Fibroblast of gingiva (primary cell): Measurements from ENCODE around the gene C12orf54.
"Not testable (repeated sequence)": the region's sequence is repeated elsewhere in the genome, so short reads cannot be mapped to it uniquely, and the experiment has no call there.

Experiments
- DNase-seq: peaks from one replicate; pipeline ENCODE4 v3.0.0-alpha.2; 2011; ENCODE audit warnings: low read depth

C12orf54 gene

GRCh38 chr12:48482198-48482597, at the start of gene C12orf54:
TSS of gene C12orf54 (plus strand) at chr12:48482498. CDS start at chr12:48483297, 799 bp downstream.
- DNase-seq, result no peak

GRCh38 chr12:48434016-48434415, 48.3 kb upstream of the C12orf54 start:
- not testable (repeated sequence) for DNase-seq

GRCh38 chr12:48441069-48441468, 41.2 kb upstream of the C12orf54 start:
- no peak for DNase-seq

GRCh38 chr12:48442179-48442847, 40.0 kb upstream of the C12orf54 start:
- no peak for DNase-seq

- no peak for DNase-seq
Observed at GRCh38 chr12:48445538-48445937, 36.8 kb upstream of the C12orf54 start.

DNA sequence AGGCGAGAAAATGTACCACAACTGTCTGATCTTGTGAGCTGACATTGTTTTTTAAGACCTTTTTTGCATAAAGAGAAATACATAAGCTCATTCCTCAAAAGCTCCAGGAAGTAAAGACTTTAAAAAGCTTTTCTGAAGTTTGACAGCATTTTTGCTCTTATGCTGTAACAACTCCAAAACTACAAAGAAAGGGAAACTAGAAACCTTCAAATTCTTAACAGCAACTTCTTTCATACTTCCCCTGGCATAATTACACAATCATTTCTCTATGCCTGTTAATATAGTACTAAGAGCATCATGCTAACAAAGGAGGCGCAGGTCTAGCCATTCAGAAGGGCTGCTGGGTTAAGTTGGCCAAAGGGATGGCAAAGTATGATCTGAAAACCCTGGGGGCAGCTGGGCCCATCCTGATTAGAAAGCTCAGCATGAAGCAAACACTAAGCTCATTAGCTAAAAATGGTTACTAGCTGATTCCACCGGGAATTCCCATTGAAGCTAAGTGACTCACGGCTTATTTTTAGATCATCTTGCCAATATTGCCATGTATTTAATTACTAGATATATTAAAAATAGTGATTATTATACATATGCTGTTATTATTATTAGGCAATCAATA, 36.0 kb upstream of the C12orf54 start:
- DNase-seq, result no peak

GRCh38 chr12:48447755-48448154, 34.5 kb upstream of the C12orf54 start:
- DNase-seq, result no peak

DNA sequence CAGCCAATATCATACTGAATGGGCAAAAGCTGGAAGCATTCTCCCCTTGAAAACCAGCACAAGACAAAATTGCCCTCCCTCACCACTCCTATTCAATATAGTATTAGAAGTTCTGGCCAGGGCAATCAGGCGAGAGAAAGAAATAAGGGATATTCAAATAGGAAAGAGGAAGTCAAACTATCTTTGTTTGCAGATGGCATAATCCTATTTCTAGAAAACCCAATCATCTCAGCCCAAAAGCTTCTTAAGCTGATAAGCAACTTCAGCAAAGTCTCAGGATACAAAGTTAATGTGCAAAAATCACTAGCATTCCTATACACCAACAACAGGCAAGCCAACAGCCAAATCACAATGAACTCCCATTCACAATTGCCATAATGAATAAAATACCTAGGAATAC, 30.9 kb upstream of the C12orf54 start:
- no peak for DNase-seq

- not testable (repeated sequence) for DNase-seq
Observed at GRCh38 chr12:48452961-48453360, 29.3 kb upstream of the C12orf54 start.

DNA sequence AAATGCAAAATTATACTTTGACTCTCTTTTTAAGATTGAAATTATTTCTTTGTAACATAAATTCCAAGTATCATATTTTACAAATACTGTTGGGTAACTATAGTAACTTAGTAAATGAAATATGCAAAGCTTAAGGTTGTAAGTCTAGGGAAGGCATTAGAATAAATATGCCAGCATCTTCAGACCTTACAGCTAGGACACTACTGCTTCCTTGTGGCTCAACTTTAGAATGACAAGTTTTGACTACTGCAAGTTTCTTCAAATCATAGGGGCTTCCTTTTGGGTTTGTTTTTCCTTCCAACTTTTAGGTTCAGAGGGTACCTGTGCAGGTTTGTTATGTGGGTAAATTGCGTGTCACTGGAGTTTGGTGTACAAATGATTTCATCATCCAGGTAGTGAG, 27.6 kb upstream of the C12orf54 start:
- DNase-seq, result no peak

DNA sequence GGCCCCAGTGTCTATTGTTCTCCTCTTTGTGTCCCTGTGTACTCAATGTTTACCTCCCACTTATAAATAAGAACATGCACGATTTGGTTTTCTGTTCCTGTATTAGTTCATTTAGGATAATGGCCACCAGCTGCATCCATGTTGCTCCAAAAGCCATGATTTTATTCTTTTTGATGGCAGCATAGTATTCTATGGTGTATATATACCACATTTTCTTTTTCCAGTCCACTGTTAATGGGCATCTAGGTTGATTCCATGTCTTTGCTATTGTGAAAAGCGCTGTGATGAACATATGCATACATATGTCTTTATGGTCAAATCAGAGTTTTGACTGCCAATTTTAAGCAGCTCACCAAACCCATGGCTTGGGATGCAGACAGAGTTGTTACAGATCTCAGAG, 27.2 kb upstream of the C12orf54 start:
- no peak for DNase-seq

DNA sequence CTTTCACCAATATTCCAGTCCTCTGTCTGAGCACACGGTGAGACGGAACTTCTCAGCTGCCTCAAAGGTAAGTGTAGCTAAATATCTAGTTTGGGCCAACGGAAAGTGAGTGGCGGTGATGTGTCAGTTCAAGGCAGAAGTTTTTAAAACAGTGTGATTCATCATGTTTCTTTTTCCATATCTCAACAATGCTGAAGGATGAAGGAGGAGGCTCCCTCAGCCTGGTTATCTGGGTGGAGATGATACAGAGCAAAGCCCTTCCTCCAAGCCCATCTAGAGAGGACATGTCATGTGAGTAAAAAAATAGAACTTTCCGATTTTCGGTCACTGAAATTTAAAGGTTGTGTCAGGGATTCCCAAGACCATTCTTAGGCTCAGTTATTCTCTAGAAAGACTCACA, 23.0 kb upstream of the C12orf54 start:
- DNase-seq, result no peak

DNA sequence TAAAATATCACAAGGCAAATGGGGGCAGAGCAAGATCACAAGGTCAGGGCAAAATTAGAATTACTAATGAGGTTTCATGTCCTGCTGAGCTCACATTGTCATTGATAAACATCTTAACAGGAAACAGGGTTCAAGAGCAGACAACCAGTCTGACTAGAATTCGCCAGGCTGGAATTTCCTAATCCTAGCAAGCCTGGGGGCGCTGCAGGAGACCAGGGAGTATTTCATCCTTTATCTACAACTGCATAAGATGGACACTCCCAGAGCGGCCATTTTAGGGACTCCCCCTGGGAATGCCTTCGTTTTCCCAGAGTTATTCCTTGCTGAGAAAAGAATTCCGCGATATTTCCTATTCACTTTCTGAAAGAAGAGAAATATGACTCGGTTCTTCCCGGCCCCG, 13.3 kb upstream of the C12orf54 start:
- DNase-seq, result not testable (repeated sequence)

GRCh38 chr12:48472259-48472658, 10.0 kb upstream of the C12orf54 start, which contains the start of gene ANP32D:
TSS of gene ANP32D (plus strand) at chr12:48472559. CDS start at chr12:48472665, 106 bp downstream.
- no peak for DNase-seq

DNA sequence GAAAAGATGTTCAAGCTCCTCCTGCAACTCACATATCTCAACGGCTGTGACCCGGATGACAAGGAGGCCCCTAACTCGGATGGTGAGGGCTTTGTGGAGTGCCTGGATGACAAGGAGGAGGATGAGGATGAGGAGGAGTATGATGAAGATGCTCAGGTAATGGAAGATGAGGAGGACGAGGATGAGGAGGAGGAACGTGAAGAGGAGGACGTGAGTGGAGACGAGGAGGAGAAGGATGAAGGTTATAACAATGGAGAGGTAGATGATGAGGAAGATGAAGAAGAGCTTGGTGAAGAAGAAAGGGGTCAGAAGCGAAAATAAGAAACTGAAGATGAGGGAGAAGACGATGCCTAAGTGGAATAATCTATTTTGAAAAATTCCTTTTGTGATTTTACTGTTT, 9.2 kb upstream of the C12orf54 start:
- DNase-seq, result no peak

DNA sequence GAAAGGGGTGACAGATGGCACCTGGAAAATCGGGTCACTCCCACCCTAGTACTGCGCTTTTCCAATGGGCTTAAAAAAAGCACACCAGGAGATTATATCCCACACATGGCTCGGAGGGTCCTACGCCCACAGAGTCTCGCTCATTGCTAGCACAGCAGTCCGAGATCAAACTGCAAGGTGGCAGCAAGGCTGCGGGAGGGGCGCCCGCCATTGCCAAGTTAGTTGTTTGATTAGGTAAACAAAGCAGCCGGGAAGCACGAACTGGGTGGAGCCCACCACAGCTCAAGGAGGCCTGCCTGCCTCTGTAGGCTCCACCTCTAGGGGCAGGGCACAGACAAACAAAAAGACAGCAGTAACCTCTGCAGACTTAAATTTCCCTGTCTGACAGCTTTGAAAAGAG, 7.8 kb upstream of the C12orf54 start:
- DNase-seq, result not testable (repeated sequence)

DNA sequence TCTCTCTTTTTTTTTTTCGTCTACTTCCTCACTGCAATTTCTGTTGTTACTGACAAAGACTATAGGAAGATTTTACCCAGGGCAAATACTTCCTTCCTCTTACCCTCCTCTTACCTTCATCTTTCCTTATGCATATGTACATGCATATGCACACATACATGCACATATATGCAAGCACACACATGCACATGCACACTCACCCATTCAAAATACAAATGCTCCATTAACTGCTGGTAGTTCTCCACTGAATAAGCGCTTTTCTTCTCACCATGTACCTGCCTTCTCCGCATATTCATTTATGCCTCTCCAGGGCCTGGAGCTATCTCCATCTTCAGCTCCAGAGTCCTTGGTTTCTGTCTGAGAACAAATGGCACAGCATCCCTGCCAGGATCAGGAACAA, 632 bp downstream of the C12orf54 start:
- no peak for DNase-seq

GRCh38 chr12:48486261-48486660, 4.0 kb downstream of the C12orf54 start:
- DNase-seq, result no peak

DNA sequence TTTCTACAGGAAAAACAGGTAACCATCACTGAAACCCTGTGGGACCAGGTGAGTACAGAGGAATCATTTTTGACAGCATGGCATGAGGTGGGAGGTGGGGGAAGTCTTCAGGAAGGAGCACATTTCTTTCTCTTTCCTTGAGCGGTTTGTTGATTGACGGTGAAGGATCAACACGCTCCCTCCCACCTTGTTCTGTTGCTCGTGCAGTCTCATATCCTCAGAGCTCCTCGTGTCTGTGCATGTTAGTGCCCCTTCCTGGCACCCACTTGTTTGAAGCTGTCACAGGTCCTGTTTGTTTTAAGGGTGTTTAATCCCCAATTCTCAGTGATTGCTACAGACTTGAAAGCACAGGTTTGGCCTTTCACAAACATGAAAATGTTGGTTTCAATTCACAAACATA, 4.4 kb downstream of the C12orf54 start:
- no peak for DNase-seq

GRCh38 chr12:48489012-48489411, 6.7 kb downstream of the C12orf54 start:
- DNase-seq, result no peak

DNA sequence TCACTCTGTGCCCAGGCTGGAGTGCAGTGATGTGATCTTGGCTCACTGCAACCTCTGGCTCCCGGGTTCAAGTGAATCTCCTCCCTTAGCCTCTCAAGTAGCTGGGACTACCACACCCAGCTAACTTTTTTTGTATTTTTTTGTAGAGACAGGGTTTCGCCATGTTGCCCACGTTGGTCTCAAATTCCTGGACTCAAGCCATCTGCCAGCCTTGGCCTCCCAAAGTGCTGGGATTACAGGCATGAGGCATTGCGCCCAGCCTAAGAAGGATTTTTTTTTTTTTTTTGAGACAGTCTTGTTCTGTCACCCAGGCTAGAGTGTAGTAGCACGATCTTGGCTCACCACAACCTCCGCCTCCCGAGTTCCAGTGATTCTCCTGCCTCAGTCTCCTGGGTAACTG, 7.2 kb downstream of the C12orf54 start:
- not testable (repeated sequence) for DNase-seq

DNA sequence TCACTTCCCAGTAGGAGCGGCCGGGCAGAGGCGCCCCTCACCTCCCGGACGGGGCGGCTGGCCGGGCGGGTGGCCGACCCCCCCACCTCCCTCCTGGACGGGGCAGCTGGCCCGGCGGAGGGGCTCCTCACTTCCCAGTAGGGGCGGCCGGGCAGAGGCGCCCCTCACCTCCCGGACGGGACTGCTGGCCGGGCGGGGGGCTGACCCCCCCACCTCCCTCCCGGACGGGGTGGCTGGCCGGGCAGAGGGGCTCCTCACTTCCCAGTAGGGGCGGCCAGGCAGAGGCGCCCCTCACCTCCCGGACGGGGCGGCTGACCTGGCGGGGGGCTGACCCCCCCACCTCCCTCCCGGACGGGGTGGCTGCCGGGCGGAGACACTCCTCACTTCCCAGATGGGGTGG, 18.0 kb downstream of the C12orf54 start:
- not testable (repeated sequence) for DNase-seq

DNA sequence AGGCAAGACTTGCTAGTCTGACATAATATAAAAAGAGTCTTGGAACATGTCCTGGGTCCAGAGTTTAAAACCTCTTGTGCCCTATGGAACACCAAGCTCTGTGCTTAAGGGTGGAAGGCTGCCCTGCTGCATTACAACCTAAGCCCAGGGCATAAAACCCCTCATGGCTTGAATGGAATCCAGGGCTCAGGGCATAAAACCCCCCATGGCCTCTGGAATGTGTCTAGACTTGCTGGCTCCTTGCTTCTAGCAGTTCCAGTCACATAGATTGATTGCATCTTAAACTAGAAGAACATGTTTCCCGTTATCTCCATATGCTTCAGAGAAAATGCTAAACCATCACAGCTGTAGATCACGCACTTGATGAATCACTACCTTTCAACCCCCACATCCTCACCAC, 24.5 kb downstream of the C12orf54 start:
- not testable (repeated sequence) for DNase-seq

GRCh38 chr12:48508987-48509386, 26.7 kb downstream of the C12orf54 start:
- no peak for DNase-seq
